Fibroblast of lung (primary cell): ENCODE data around the gene CTRB2. TPM values are rescaled to one million over a fixed set of nuclear protein-coding genes. Genes with fewer than 3 reads are reported as not detected.

Experiments used
- DNase-seq, 2 donors: peaks; one replicate each; pipeline versions ENCODE4 v3.0.0 to v3.0.0-alpha.2; 2010; ENCODE audit warnings: low read depth in 2 of 2
- H2AFZ ChIP-seq: 2 replicates; pipeline ENCODE4 v1.5.1; 2012; ENCODE audit warnings: low read length, control low read depth, inconsistent platforms
- H3K27ac ChIP-seq: 2 replicates; pipeline ENCODE4 v1.5.1; 2011; ENCODE audit warnings: low read length, control low read depth; ENCODE audit not compliant: insufficient read depth
- H3K27me3 ChIP-seq: 2 replicates; pipeline ENCODE4 v1.5.1; 2011; ENCODE audit warnings: mild to moderate bottlenecking, low read length; ENCODE audit not compliant: control insufficient read depth, insufficient read depth
- H3K36me3 ChIP-seq: 2 replicates; pipeline ENCODE4 v1.5.1; 2011; ENCODE audit warnings: low read length; ENCODE audit not compliant: control insufficient read depth, insufficient read depth
- H3K4me1 ChIP-seq: 2 replicates; pipeline ENCODE4 v1.5.1; 2011; ENCODE audit warnings: low read length; ENCODE audit not compliant: control insufficient read depth, insufficient read depth; ENCODE audit errors: extremely low read depth
- H3K4me2 ChIP-seq: 2 replicates; pipeline ENCODE4 v1.5.1; 2011; ENCODE audit warnings: low read length, control low read depth; ENCODE audit not compliant: insufficient read depth; ENCODE audit errors: extremely low read depth
- H3K4me3 ChIP-seq, 4 experiments: fragments of 200-600 bp in 1 of 4; sonication (generic) in 1 of 4; replicated peaks in 1 of 4; 2 replicates each; pipeline ENCODE4 v1.5.1; 2011 to 2016; ENCODE audit warnings: low read length in 4 of 4, low read depth in 3 of 4, mild to moderate bottlenecking in 3 of 4, control low read depth in 2 of 4, inconsistent platforms in 1 of 4, mixed read lengths in 1 of 4; ENCODE audit not compliant: insufficient read depth in 1 of 4; ENCODE audit errors: control extremely low read depth in 1 of 4
- H3K79me2 ChIP-seq: 2 replicates; pipeline ENCODE4 v1.5.1; 2012; ENCODE audit warnings: mild to moderate bottlenecking, low read length, inconsistent platforms; ENCODE audit not compliant: control insufficient read depth, insufficient read depth
- H3K9ac ChIP-seq: 2 replicates; pipeline ENCODE4 v1.5.1; 2011; ENCODE audit warnings: mild to moderate bottlenecking, low read length, control low read depth; ENCODE audit not compliant: insufficient read depth
- H3K9me3 ChIP-seq: 2 replicates; pipeline ENCODE4 v1.5.1; 2012; ENCODE audit warnings: low read depth, low read length; ENCODE audit not compliant: control insufficient read depth, insufficient read depth
- H4K20me1 ChIP-seq: 2 replicates; pipeline ENCODE4 v1.5.1; 2011; ENCODE audit warnings: low read length; ENCODE audit not compliant: control insufficient read depth, insufficient read depth; ENCODE audit errors: extremely low read depth
- CTCF ChIP-seq, 2 donors: IDR thresholded peaks in 1 of 2; conservative IDR thresholded peaks in 1 of 2; 1 replicate in 1 of 2; 2 replicates in 1 of 2; pipeline ENCODE4 v1.5.1; 2011 to 2012; ENCODE audit warnings: low read length in 2 of 2, control low read depth in 1 of 2, inconsistent platforms in 1 of 2, low read depth in 1 of 2, mild to moderate bottlenecking in 1 of 2
- EZH2 ChIP-seq: IDR thresholded peaks from 2 replicates; pipeline ENCODE4 v1.5.1; 2012; ENCODE audit warnings: low read length, control low read depth, mild to moderate bottlenecking; ENCODE audit errors: missing control alignments
- polyA plus RNA-seq, 2 donors: library from polyadenylated mRNA; depleted of rRNA in 1 of 2; stranded (reverse) in 1 of 2; unstranded in 1 of 2; fragments of >200 nt; gene quantifications; 2 replicates each; pipeline ENCODE4 v1.2.1, GENCODE V29; 2011 to 2012; ENCODE audit warnings: missing spikeins in 1 of 2
- total RNA-seq: library from RNA; depleted of rRNA; stranded (reverse); fragments of >200 nt; gene quantifications from 2 replicates; pipeline ENCODE4 v1.2.1, GENCODE V29; 2014

The CTRB2 gene
- total and polyA plus RNA-seq, 2 donors (not counting 1 experiment from before 2014, with no cell fraction given) = not detected

GRCh38 chr16:75222271-75222783 is 15.4 kb upstream of the CTRB2 start:
- Histone ChIP-seq H3K4me1 (no peaks in the 10 kb centered on the region), H3K27ac (no peak overlapping the region), H4K20me1 (no peaks in the 10 kb centered on the region), H2AFZ (no peak overlapping the region), H3K27me3 (no peaks in the 10 kb centered on the region), H3K4me2 (no peak overlapping the region), H3K36me3 (peaks cover 4% of the 10 kb centered on the region), H3K4me3 (no peak overlapping the region), H3K79me2 (no peaks in the 10 kb centered on the region), H3K9ac (no peak overlapping the region), H3K9me3 (no peaks in the 10 kb centered on the region)
- no peak for DNase-seq
- TF ChIP-seq EZH2 (no peak), CTCF (conservative IDR thresholded peaks at IDR 0.05 in 1 of 2, IDR thresholded peaks at IDR 0.05 in 1 of 2; ENCODE audit: low read depth in 1 of 2, low read length in 2 of 2) (no peak)

GRCh38 chr16:75219838-75220237 is 12.9 kb upstream of the CTRB2 start:
- Histone ChIP-seq H3K79me2 (no peaks in the 10 kb centered on the region), H3K4me3 (no peak overlapping the region), H3K9ac (no peak overlapping the region), H3K4me2 (peak overlapping the region; percentile 59), H3K27ac (no peak overlapping the region), H3K27me3 (no peaks in the 10 kb centered on the region), H3K4me1 (no peaks in the 10 kb centered on the region), H3K36me3 (no peaks in the 10 kb centered on the region), H3K9me3 (no peaks in the 10 kb centered on the region), H2AFZ (no peak overlapping the region), H4K20me1 (no peaks in the 10 kb centered on the region)
- DNase-seq = no peak
- TF ChIP-seq CTCF (conservative IDR thresholded peaks at IDR 0.05 in 1 of 2, IDR thresholded peaks at IDR 0.05 in 1 of 2; ENCODE audit: low read depth in 1 of 2, low read length in 2 of 2) = no peak

GRCh38 chr16:75219088-75219487 is 12.1 kb upstream of the CTRB2 start:
- H3K4me1 ChIP-seq = no peaks in the 10 kb centered on the region
- no peaks in the 10 kb centered on the region for H3K9me3 ChIP-seq
- no peaks in the 10 kb centered on the region for H3K36me3 ChIP-seq
- no peak overlapping the region for H3K9ac ChIP-seq
- no peak overlapping the region for H2AFZ ChIP-seq
- H4K20me1 ChIP-seq = no peaks in the 10 kb centered on the region
- no peak overlapping the region for H3K4me2 ChIP-seq
- no peaks in the 10 kb centered on the region for H3K79me2 ChIP-seq
- no peak for TF ChIP-seq EZH2
- TF ChIP-seq CTCF (conservative IDR thresholded peaks at IDR 0.05 in 1 of 2, IDR thresholded peaks at IDR 0.05 in 1 of 2; ENCODE audit: low read depth in 1 of 2, low read length in 2 of 2) = no peak
- no peak overlapping the region for H3K4me3 ChIP-seq
- H3K27me3 ChIP-seq = no peaks in the 10 kb centered on the region
- no peak overlapping the region for H3K27ac ChIP-seq
- no peak for DNase-seq
